Midbrain (tissue), 1 donor: ENCODE data around the gene STXBP2.

Experiments used
- DNase-seq: peaks from one replicate; lab custom pipeline; 2025; lab: John Stamatoyannopoulos, UW

The STXBP2 gene

GRCh38 chr19:7636691-7637373 is at the start of gene STXBP2:
STXBP2 (plus strand) TSS chr19:7637110; CDS start chr19:7637150, 40 bp downstream.
- no peak for DNase-seq

GRCh38 chr19:7589822-7590221 is 47.1 kb upstream of the STXBP2 start:
- no peak for DNase-seq

- no peak for DNase-seq
These were observed 46.7 kb upstream of the STXBP2 start for GRCh38 chr19:7590256-7590655.

GRCh38 chr19:7595466-7596133 is 41.3 kb upstream of the STXBP2 start, which contains the start of gene CAMSAP3:
CAMSAP3 (plus strand) TSS chr19:7595863; CDS start chr19:7596003, 140 bp downstream.
- DNase-seq, result no peak

- DNase-seq, result no peak
These were observed 40.5 kb upstream of the STXBP2 start for GRCh38 chr19:7596211-7596937.

GRCh38 chr19:7597689-7598088 is 39.2 kb upstream of the STXBP2 start:
- no peak for DNase-seq

GRCh38 chr19:7598180-7598579 is 38.7 kb upstream of the STXBP2 start:
- no peak for DNase-seq

- DNase-seq, result no peak
These were observed 36.2 kb upstream of the STXBP2 start for GRCh38 chr19:7600721-7601120.

- DNase-seq, result no peak
These were observed 34.5 kb upstream of the STXBP2 start for GRCh38 chr19:7602240-7602934.

- no peak for DNase-seq
These were observed 33.9 kb upstream of the STXBP2 start for GRCh38 chr19:7602935-7603497.

GRCh38 chr19:7603919-7604318 is 33.0 kb upstream of the STXBP2 start:
- DNase-seq, result no peak

GRCh38 chr19:7605490-7606222 is 31.3 kb upstream of the STXBP2 start:
- no peak for DNase-seq

- DNase-seq, result no peak
These were observed 30.6 kb upstream of the STXBP2 start for GRCh38 chr19:7606289-7606688.

- DNase-seq, result no peak
These were observed 29.6 kb upstream of the STXBP2 start for GRCh38 chr19:7607212-7607873.

- DNase-seq, result no peak
These were observed 28.9 kb upstream of the STXBP2 start for GRCh38 chr19:7607874-7608560.

GRCh38 chr19:7610491-7611240 is 26.2 kb upstream of the STXBP2 start:
- DNase-seq, result no peak

GRCh38 chr19:7611541-7612279 is 25.2 kb upstream of the STXBP2 start:
- no peak for DNase-seq
